PC-9 (cell line): ENCODE data around the gene NIPAL3. TPM values are rescaled to one million over a fixed set of nuclear protein-coding genes. Genes with fewer than 3 reads are reported as not detected.

Experiments
- BruUV-seq: library from RNA; stranded (reverse); fragments of 400-500 nt; replicated peaks from 2 replicates; lab custom pipeline; 2021; lab: Mats Ljungman, UMichigan
- CTCF ChIA-PET: fragments of 300-600 bp; sonication (Branson Sonifier 250); formaldehyde crosslinking; loops from one replicate; lab custom pipeline; 2022; ENCODE audit warnings: antibody characterized with exemption; lab: Charles Lee
- POLR2A ChIA-PET: fragments of 300-600 bp; sonication (Branson Sonifier 250); formaldehyde crosslinking; loops from one replicate; lab custom pipeline; 2022; ENCODE audit warnings: antibody characterized with exemption; ENCODE audit not compliant: unreplicated experiment; lab: Charles Lee
- DNase-seq, 2 experiments: peaks; one replicate each; pipeline versions ENCODE4 v3.0.0 to v3.0.0-alpha.2; 2015 to 2022; ENCODE audit warnings: mixed read lengths in 1 of 2
- H2AFZ ChIP-seq: fragments of 200-600 bp; sonication (generic); 2 replicates; pipeline ENCODE4 v1.8.1; 2017; ENCODE audit warnings: antibody characterized with exemption
- H3F3A ChIP-seq: fragments of 200-600 bp; sonication (generic); 2 replicates; pipeline ENCODE4 v1.8.1; 2017; ENCODE audit warnings: antibody characterized with exemption, mild to moderate bottlenecking, low read depth; ENCODE audit not compliant: insufficient read depth
- H3K27ac ChIP-seq: fragments of 200-600 bp; sonication (generic); 2 replicates; pipeline ENCODE4 v1.6.1; 2016; ENCODE audit warnings: mixed run types
- H3K27me3 ChIP-seq: fragments of 200-600 bp; sonication (generic); 2 replicates; pipeline ENCODE4 v1.6.1; 2016; ENCODE audit warnings: low read depth, mixed run types; ENCODE audit not compliant: insufficient read depth
- H3K36me3 ChIP-seq: fragments of 200-600 bp; sonication (generic); 2 replicates; pipeline ENCODE4 v1.6.1; 2016; ENCODE audit warnings: low read depth, mixed run types
- H3K4me1 ChIP-seq: fragments of 200-600 bp; sonication (generic); replicated peaks from 2 replicates; pipeline ENCODE4 v1.6.1; 2016; ENCODE audit warnings: mixed run types; ENCODE audit not compliant: insufficient read depth
- H3K4me2 ChIP-seq: fragments of 200-600 bp; sonication (generic); 2 replicates; pipeline ENCODE4 v1.6.1; 2017; ENCODE audit warnings: mixed run types
- H3K4me3 ChIP-seq: fragments of 200-600 bp; sonication (generic); 2 replicates; pipeline ENCODE4 v1.6.1; 2016; ENCODE audit warnings: mixed run types
- H3K79me2 ChIP-seq: fragments of 200-600 bp; sonication (generic); 2 replicates; pipeline ENCODE4 v1.6.1; 2017; ENCODE audit warnings: low read depth, mixed run types
- H3K9me2 ChIP-seq: fragments of 200-600 bp; sonication (generic); 2 replicates; pipeline ENCODE4 v1.8.1; 2017; ENCODE audit warnings: mild to moderate bottlenecking; ENCODE audit not compliant: insufficient read depth
- H3K9me3 ChIP-seq: fragments of 200-600 bp; sonication (generic); 2 replicates; pipeline ENCODE4 v1.8.1; 2016; ENCODE audit warnings: low read depth; ENCODE audit not compliant: insufficient read depth
- H4K20me1 ChIP-seq: fragments of 200-600 bp; sonication (generic); 2 replicates; pipeline ENCODE4 v1.8.1; 2017; ENCODE audit not compliant: insufficient read depth
- EZH2 ChIP-seq: fragments of 200-600 bp; sonication (generic); IDR thresholded peaks from 2 replicates; pipeline ENCODE4 v1.8.0; 2017; ENCODE audit warnings: antibody characterized with exemption, low read depth
- intact Hi-C: fragments of 100-400 bp; cut with micrococcal nuclease; formaldehyde crosslinking; loops from one replicate; pipeline ENCODE4 v1.10.0; 2022; ENCODE audit not compliant: unreplicated experiment
- total RNA-seq: library from RNA; stranded (reverse); gene quantifications from 2 replicates; pipeline ENCODE4 v1.2.3, GENCODE V29; 2021
- TF ChIP-seq, protein P1 (sequence below): fragments of 200-600 bp; sonication (generic); conservative IDR thresholded peaks from 2 replicates; pipeline ENCODE4 v1.6.1; 2017; ENCODE audit warnings: mixed run types, antibody characterized with exemption, mild to moderate bottlenecking, moderate library complexity

The NIPAL3 gene
- total RNA-seq, 1 experiment from 2014 or later = 42.0 TPM

DNA sequence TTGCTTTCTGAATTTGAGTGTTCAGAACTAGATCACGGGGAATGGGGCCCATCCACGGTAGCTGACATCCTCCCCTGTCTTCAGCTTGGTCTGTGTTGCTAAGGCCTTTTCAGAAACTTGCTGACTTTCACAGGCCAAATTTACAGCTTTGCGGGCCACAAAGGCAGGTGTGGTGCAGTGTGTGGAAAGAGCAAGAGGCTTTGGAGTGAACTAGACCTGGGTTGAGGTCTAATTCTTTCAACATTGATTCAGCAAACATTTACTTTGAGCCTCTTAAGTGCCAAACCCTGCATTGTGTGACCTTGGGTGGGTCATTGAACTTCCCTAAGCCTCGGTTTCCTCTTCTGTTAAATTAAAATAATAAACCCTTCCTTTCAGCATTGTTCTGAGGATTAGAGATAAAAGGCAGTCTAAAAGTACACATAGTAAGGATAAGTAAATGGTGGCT, 26.3 kb upstream of the NIPAL3 start:
- H3F3A ChIP-seq = peaks cover 10% of the 10 kb centered on the region
- no peaks in the 10 kb centered on the region for H4K20me1 ChIP-seq
- H3K27me3 ChIP-seq = no peaks in the 10 kb centered on the region
- POLR2A ChIA-PET = no interaction called here
- no peak for TF ChIP-seq EZH2
- TF ChIP-seq, protein P1, sequence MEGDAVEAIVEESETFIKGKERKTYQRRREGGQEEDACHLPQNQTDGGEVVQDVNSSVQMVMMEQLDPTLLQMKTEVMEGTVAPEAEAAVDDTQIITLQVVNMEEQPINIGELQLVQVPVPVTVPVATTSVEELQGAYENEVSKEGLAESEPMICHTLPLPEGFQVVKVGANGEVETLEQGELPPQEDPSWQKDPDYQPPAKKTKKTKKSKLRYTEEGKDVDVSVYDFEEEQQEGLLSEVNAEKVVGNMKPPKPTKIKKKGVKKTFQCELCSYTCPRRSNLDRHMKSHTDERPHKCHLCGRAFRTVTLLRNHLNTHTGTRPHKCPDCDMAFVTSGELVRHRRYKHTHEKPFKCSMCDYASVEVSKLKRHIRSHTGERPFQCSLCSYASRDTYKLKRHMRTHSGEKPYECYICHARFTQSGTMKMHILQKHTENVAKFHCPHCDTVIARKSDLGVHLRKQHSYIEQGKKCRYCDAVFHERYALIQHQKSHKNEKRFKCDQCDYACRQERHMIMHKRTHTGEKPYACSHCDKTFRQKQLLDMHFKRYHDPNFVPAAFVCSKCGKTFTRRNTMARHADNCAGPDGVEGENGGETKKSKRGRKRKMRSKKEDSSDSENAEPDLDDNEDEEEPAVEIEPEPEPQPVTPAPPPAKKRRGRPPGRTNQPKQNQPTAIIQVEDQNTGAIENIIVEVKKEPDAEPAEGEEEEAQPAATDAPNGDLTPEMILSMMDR = no peak
- BruUV-seq = no TSS peak
- no peak overlapping the region for H2AFZ ChIP-seq
- H3K4me2 ChIP-seq = no peak overlapping the region
- no peaks in the 10 kb centered on the region for H3K36me3 ChIP-seq
- no peak overlapping the region for H3K4me3 ChIP-seq
- peaks cover 16% of the 10 kb centered on the region for H3K4me1 ChIP-seq
- intact Hi-C loops = no loop called here
- H3K27ac ChIP-seq = no peak overlapping the region
- no peak for DNase-seq
- no peaks in the 10 kb centered on the region for H3K79me2 ChIP-seq
- no peaks in the 10 kb centered on the region for H3K9me2 ChIP-seq
- CTCF ChIA-PET = no interaction called here
- no peaks in the 10 kb centered on the region for H3K9me3 ChIP-seq

DNA sequence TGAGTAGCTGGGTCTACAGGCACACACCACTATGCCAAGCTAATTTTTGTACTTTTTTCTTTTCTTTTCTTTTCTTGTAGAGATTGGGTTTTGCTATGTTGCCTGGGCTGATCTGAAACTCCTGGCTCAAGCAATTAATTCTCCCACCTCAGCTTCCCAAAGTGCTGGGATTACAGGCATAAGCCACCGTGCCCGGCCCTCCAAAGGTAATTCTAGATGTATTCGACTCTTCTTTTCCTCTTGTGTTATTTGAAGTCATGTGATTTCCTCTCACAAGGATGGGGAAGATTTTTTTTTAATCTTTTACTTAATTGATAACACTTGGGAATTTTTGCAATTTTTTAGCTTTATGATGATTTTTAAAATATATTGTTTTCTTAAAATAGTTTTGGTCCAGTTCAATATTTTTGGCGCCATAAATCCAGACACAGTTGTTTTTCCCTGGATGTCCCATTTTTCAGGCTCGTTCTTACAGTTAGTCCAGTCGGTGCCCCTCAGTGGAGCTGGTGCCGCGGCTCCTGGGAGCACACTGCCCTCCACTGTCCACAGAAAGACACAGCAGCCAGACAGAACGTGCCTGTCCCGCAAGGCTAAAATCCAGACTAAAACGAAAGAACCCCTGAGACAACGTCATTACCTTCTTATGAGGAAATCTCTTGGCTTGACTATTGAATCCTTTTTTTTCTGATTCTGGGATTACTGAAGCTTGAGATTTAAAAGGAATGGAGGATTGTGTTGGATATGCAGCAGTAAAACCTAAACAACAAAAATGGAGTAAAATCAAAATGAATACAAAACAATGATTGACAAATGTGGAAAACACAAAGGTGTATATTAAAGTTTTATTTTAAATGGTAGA, 24.4 kb upstream of the NIPAL3 start:
- Histone ChIP-seq H3K27ac (peak overlapping the region; percentile 14; the same call in 1 of the 2 replicates), H4K20me1 (no peaks in the 10 kb centered on the region), H3F3A (peaks cover 10% of the 10 kb centered on the region), H3K79me2 (no peaks in the 10 kb centered on the region), H3K9me3 (no peaks in the 10 kb centered on the region), H2AFZ (no peak overlapping the region), H3K27me3 (no peaks in the 10 kb centered on the region), H3K4me3 (no peak overlapping the region), H3K36me3 (no peaks in the 10 kb centered on the region), H3K4me2 (no peak overlapping the region), H3K9me2 (no peaks in the 10 kb centered on the region), H3K4me1 (peaks cover 8% of the 10 kb centered on the region)
- BruUV-seq = no TSS peak
- peak in 1 of 2 experiments; percentile 66 for DNase-seq
- ChIA-PET POLR2A (interaction anchor here (0.6 kb wide), 2 partner anchors 189 to 431 kb away, joined by 3 to 4 read pairs; no protein-coding TSS in a partner anchor), CTCF (interaction anchor here (0.5 to 4.2 kb wide), 14 partner anchors 26 to 1979 kb away, joined by 3 to 43 read pairs (median 4); no protein-coding TSS in a partner anchor)
- intact Hi-C loops = loop anchor here (1.0 to 5.0 kb wide), 8 partner anchors 68 to 849 kb away; no protein-coding TSS in a partner anchor
- no peak for TF ChIP-seq EZH2
- TF ChIP-seq, protein P1 = peak; percentile 90

DNA sequence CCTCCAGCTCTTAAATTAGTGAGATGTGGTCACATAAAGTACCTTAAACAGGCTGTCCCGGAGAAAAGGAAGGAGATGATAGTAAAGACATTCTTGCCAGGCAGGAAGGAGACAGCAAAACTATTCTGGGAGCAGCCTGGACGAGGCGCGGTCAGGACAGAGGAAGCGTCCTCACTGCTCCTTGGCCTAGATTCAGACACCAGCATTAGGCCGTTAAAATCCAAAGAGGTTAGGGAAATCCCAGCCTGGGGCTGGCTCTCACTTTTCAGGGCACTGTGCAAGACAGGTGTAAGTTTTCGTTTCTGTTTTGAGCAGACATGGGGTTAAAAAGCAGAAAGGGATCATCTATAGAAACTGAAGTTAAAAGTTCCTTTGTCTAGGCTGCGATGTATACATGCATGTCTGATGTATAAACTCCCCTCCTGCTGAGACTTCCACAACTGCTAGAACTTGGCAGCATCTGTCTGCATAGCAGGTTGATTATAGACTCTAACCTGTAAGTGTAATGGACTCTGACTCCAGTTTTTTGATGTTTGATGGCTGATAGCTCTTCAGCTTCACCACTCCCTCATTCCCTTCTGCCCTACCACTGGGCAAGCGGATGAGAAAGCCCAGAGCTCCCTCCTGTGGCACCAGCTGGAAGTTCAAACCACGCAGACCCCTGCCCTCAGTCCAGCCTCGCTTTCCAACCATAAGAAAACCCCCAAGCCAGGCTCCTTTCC, 23.6 kb upstream of the NIPAL3 start:
- Histone ChIP-seq H3K4me2 (no peak overlapping the region), H3K9me2 (no peaks in the 10 kb centered on the region), H3K9me3 (no peaks in the 10 kb centered on the region), H3K79me2 (no peaks in the 10 kb centered on the region), H2AFZ (no peak overlapping the region), H3F3A (peaks cover 10% of the 10 kb centered on the region), H3K4me1 (peaks cover 8% of the 10 kb centered on the region), H3K27ac (peak overlapping the region; percentile 14; the same call in 1 of the 2 replicates), H3K36me3 (no peaks in the 10 kb centered on the region), H3K27me3 (no peaks in the 10 kb centered on the region), H3K4me3 (no peak overlapping the region), H4K20me1 (no peaks in the 10 kb centered on the region)
- ChIA-PET POLR2A (interaction anchor here (0.6 kb wide), 2 partner anchors 190 to 431 kb away, joined by 3 to 4 read pairs; no protein-coding TSS in a partner anchor), CTCF (interaction anchor here (0.6 to 4.2 kb wide), 14 partner anchors 17 to 1531 kb away, joined by 3 to 43 read pairs (median 4); no protein-coding TSS in a partner anchor)
- DNase-seq = peak; percentile 47 to 50
- BruUV-seq = no TSS peak
- intact Hi-C loops = loop anchor here (1.0 to 5.0 kb wide), 7 partner anchors 69 to 850 kb away; no protein-coding TSS in a partner anchor
- TF ChIP-seq, protein P1 = peak; percentile 80
- no peak for TF ChIP-seq EZH2
